GM12878 (cell line): ENCODE data around the gene CD8B.

Source experiments
- CREM ChIP-seq: IDR thresholded peaks from 2 replicates; pipeline ENCODE4 v1.6.1; 2014; ENCODE audit warnings: antibody characterized with exemption, low read depth
- EGR1 ChIP-seq, 2 experiments: IDR thresholded peaks; 1 replicate in 1 of 2; 2 replicates in 1 of 2; pipeline ENCODE4 v1.6.1; 2011 to 2012; ENCODE audit warnings: low read depth in 2 of 2, low read length in 2 of 2, borderline replicate concordance in 1 of 2, mild to moderate bottlenecking in 1 of 2, moderate library complexity in 1 of 2
- EZH2 ChIP-seq: IDR thresholded peaks from 2 replicates; pipeline ENCODE4 v1.6.1; 2012; ENCODE audit warnings: low read depth, mild to moderate bottlenecking, control low read depth, inconsistent platforms, low read length, borderline replicate concordance; ENCODE audit not compliant: control insufficient read depth
- HDAC6 ChIP-seq: fragments of 200-600 bp; sonication (generic); IDR thresholded peaks from one replicate; pipeline ENCODE4 v1.8.0; 2017; ENCODE audit warnings: antibody characterized with exemption; ENCODE audit not compliant: unreplicated experiment
- IKZF2 ChIP-seq, 2 experiments: fragments of 450-650 bp; IDR thresholded peaks; 2 replicates each; pipeline ENCODE4 v1.6.1; 2017; ENCODE audit warnings: mild to moderate bottlenecking in 2 of 2, moderate library complexity in 2 of 2
- MEF2A ChIP-seq: IDR thresholded peaks from 2 replicates; pipeline ENCODE4 v1.6.1; 2011; ENCODE audit warnings: low read depth, mild to moderate bottlenecking, low read length, moderate library complexity; ENCODE audit not compliant: insufficient read depth
- MYC ChIP-seq: IDR thresholded peaks from 2 replicates; pipeline ENCODE4 v1.6.1; 2011; ENCODE audit warnings: mild to moderate bottlenecking, low read length, moderate library complexity, inconsistent platforms; ENCODE audit not compliant: insufficient read depth, insufficient replicate concordance, insufficient read length, severe bottlenecking
- POLR2A ChIP-seq: IDR thresholded peaks from 2 replicates; pipeline ENCODE4 v1.6.1; 2011; ENCODE audit warnings: low read depth, mild to moderate bottlenecking, low read length
- SP1 ChIP-seq: IDR thresholded peaks from one replicate; pipeline ENCODE4 v1.6.1; 2011; ENCODE audit warnings: low read depth, low read length
- TF ChIP-seq, protein P1 (sequence below): IDR thresholded peaks from 2 replicates; pipeline ENCODE4 v1.6.1; 2012; ENCODE audit warnings: low read depth, low read length, improper control_type of control experiment
- TF ChIP-seq, protein P2 (sequence below), 3 experiments: IDR thresholded peaks in 2 of 3; conservative IDR thresholded peaks in 1 of 3; 2 replicates each; pipeline ENCODE4 v1.5.1; 2011; ENCODE audit warnings: low read depth in 3 of 3, low read length in 3 of 3, mild to moderate bottlenecking in 3 of 3, control low read depth in 2 of 3, moderate library complexity in 2 of 3, inconsistent platforms in 1 of 3, mixed read lengths in 1 of 3; ENCODE audit not compliant: control insufficient read depth in 2 of 3, insufficient read depth in 1 of 3; ENCODE audit errors: extremely low read depth in 1 of 3
- TF ChIP-seq, protein P3 (sequence below): IDR thresholded peaks from 2 replicates; pipeline ENCODE4 v1.6.1; 2012; ENCODE audit warnings: low read depth, low read length, improper control_type of control experiment
- TF ChIP-seq, protein P4 (sequence below): IDR thresholded peaks from 2 replicates; pipeline ENCODE4 v1.6.1; 2011; ENCODE audit warnings: low read depth, mild to moderate bottlenecking, low read length, moderate library complexity, borderline replicate concordance; ENCODE audit errors: extremely low read depth

DNA sequence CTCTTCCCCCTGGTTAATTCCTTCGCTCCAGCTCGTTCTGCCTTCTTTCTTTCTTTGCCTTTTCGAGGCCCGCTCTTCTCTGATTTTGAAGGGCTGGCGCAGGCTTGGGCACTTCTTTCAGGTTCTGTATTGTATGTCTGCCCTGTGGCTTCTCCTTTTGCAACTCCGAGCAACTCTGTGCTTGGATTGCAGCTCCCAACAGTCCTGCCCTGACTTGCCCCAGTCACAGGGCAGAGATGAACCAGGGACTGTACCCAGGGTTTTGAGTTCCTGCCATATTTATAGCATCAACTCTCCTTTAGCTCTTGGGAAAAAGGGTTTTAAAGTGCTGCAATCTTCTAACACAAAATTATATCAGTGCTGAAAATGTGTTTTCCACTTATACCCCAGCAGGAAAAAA lies 39.8 kb downstream of the CD8B start:
- TF ChIP-seq, protein P1, sequence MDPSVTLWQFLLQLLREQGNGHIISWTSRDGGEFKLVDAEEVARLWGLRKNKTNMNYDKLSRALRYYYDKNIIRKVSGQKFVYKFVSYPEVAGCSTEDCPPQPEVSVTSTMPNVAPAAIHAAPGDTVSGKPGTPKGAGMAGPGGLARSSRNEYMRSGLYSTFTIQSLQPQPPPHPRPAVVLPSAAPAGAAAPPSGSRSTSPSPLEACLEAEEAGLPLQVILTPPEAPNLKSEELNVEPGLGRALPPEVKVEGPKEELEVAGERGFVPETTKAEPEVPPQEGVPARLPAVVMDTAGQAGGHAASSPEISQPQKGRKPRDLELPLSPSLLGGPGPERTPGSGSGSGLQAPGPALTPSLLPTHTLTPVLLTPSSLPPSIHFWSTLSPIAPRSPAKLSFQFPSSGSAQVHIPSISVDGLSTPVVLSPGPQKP, result no peak
- TF ChIP-seq POLR2A, result no peak
- TF ChIP-seq, protein P2, sequence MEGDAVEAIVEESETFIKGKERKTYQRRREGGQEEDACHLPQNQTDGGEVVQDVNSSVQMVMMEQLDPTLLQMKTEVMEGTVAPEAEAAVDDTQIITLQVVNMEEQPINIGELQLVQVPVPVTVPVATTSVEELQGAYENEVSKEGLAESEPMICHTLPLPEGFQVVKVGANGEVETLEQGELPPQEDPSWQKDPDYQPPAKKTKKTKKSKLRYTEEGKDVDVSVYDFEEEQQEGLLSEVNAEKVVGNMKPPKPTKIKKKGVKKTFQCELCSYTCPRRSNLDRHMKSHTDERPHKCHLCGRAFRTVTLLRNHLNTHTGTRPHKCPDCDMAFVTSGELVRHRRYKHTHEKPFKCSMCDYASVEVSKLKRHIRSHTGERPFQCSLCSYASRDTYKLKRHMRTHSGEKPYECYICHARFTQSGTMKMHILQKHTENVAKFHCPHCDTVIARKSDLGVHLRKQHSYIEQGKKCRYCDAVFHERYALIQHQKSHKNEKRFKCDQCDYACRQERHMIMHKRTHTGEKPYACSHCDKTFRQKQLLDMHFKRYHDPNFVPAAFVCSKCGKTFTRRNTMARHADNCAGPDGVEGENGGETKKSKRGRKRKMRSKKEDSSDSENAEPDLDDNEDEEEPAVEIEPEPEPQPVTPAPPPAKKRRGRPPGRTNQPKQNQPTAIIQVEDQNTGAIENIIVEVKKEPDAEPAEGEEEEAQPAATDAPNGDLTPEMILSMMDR (IDR thresholded peaks at IDR 0.05 in 2 of 3, conservative IDR thresholded peaks at IDR 0.05 in 1 of 3; ENCODE audit: control insufficient read depth in 2 of 3, extremely low read depth in 1 of 3, insufficient read depth in 1 of 3, low read depth in 3 of 3, low read length in 3 of 3), result no peak
- no peak for TF ChIP-seq MYC
- no peak for TF ChIP-seq EGR1 (IDR thresholded peaks at IDR 0.05; ENCODE audit: borderline replicate concordance in 1 of 2, low read depth in 2 of 2, low read length in 2 of 2)
- TF ChIP-seq CREM, result no peak
- TF ChIP-seq IKZF2 (IDR thresholded peaks at IDR 0.05), result no peak
- TF ChIP-seq HDAC6, result no peak
- TF ChIP-seq, protein P3, sequence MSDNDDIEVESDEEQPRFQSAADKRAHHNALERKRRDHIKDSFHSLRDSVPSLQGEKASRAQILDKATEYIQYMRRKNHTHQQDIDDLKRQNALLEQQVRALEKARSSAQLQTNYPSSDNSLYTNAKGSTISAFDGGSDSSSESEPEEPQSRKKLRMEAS, result no peak
- TF ChIP-seq EZH2, result no peak
- TF ChIP-seq SP1, result no peak
- TF ChIP-seq MEF2A, result no peak
- TF ChIP-seq, protein P4, sequence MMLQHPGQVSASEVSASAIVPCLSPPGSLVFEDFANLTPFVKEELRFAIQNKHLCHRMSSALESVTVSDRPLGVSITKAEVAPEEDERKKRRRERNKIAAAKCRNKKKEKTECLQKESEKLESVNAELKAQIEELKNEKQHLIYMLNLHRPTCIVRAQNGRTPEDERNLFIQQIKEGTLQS, result no peak
